Upper lobe of right lung (tissue), 1 donor: ENCODE data around the gene TMEM184B. TPM values are rescaled to one million over a fixed set of nuclear protein-coding genes. Genes with fewer than 3 reads are reported as not detected.

Experiments
- ATAC-seq: fragments of 200-7000 bp; cut with Tn5 transposase; one replicate; pipeline ENCODE4 v1.9.1; 2020; ENCODE audit warnings: mild to moderate bottlenecking, moderate library complexity
- DNase-seq: peaks from one replicate; pipeline ENCODE4 v3.0.0-alpha.2; 2020
- H3K27ac ChIP-seq: fragments of 200-600 bp; one replicate; pipeline ENCODE4 v1.8.0; 2022
- H3K27me3 ChIP-seq: fragments of 200-600 bp; one replicate; pipeline ENCODE4 v1.8.0; 2022; ENCODE audit warnings: mild to moderate bottlenecking
- H3K36me3 ChIP-seq: fragments of 200-600 bp; one replicate; pipeline ENCODE4 v1.8.0; 2022
- H3K4me1 ChIP-seq: fragments of 200-600 bp; one replicate; pipeline ENCODE4 v1.8.0; 2022
- H3K4me3 ChIP-seq: fragments of 200-600 bp; one replicate; pipeline ENCODE4 v1.8.0; 2022; ENCODE audit warnings: mild to moderate bottlenecking
- H3K9me3 ChIP-seq: fragments of 200-600 bp; one replicate; pipeline ENCODE4 v1.8.0; 2022
- intact Hi-C: fragments of 100-400 bp; cut with DNase I; formaldehyde crosslinking; loops from one replicate; pipeline ENCODE4 v1.11.0; 2022
- total RNA-seq: library from RNA; stranded (reverse); fragmentation: NEBNext Ultra II Directional; extraction: Animal tissue kit (Norgen Biotek cat#: 25700); gene quantifications from one replicate; pipeline ENCODE4 v1.2.1, GENCODE V29; 2021
- TF ChIP-seq, protein P1 (sequence below): fragments of 200-600 bp; IDR thresholded peaks from one replicate; pipeline ENCODE4 v1.8.0; 2022; ENCODE audit warnings: antibody characterized with exemption
- donor health status: DM: no; HTN: yes; CAD: no; lungs with severe emphysema.

Gene TMEM184B
- total RNA-seq, 1 donor from 2014 or later = 79.2 TPM

DNA sequence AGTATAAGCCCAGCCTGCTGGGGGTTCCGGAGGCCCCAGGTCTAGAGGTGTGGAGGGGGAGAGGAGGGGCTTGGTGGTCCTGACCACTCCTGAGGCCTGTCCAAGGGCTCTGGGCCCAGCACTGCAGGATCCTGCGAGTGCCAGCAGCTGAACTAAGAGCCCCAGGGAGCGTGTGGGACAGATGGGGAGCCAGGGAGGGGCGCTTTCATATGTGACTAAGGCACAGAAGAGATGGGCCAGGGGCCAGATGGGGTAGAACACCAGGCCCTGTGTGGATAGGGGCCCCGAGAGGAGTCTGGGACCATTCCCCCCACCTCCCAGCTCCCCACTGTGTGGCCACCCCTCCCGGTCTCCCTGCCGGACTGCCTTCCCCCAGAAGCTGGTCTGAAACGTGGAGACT, 52.6 kb downstream of the TMEM184B start:
- intact Hi-C loops = no loop called here
- H3K27ac ChIP-seq = peak overlapping the region; percentile 78
- H3K4me1 ChIP-seq = peaks cover 25% of the 10 kb centered on the region
- DNase-seq = no peak
- no peaks in the 10 kb centered on the region for H3K27me3 ChIP-seq
- no peak for ATAC-seq
- no peaks in the 10 kb centered on the region for H3K9me3 ChIP-seq
- H3K4me3 ChIP-seq = no peak overlapping the region
- TF ChIP-seq, protein P1, sequence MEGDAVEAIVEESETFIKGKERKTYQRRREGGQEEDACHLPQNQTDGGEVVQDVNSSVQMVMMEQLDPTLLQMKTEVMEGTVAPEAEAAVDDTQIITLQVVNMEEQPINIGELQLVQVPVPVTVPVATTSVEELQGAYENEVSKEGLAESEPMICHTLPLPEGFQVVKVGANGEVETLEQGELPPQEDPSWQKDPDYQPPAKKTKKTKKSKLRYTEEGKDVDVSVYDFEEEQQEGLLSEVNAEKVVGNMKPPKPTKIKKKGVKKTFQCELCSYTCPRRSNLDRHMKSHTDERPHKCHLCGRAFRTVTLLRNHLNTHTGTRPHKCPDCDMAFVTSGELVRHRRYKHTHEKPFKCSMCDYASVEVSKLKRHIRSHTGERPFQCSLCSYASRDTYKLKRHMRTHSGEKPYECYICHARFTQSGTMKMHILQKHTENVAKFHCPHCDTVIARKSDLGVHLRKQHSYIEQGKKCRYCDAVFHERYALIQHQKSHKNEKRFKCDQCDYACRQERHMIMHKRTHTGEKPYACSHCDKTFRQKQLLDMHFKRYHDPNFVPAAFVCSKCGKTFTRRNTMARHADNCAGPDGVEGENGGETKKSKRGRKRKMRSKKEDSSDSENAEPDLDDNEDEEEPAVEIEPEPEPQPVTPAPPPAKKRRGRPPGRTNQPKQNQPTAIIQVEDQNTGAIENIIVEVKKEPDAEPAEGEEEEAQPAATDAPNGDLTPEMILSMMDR = no peak
- peaks cover 23% of the 10 kb centered on the region for H3K36me3 ChIP-seq

DNA sequence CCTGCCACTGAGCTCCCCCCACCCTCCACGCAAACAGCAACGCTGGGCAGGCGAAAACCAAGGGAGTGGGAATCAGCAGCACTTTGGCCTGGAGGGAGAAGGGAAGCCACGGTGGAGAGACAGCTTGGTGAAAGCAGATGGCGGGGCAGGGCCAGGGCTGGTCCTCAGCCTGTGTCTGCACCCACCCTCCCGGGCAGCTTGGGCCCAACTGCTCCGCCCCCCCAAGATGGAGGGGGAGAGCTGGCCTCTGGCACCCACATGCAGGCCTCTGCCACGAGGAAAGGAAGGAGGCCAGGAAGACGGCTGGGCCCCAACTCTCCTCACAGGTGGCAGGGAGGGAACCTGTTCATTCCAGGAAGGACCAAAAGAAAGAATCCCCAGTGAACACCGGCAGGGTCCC, 53.2 kb downstream of the TMEM184B start:
- Histone ChIP-seq H3K4me3 (no peak overlapping the region), H3K4me1 (peaks cover 25% of the 10 kb centered on the region), H3K27me3 (no peaks in the 10 kb centered on the region), H3K9me3 (no peaks in the 10 kb centered on the region), H3K36me3 (peaks cover 17% of the 10 kb centered on the region), H3K27ac (peak overlapping the region; percentile 78)
- TF ChIP-seq, protein P1 = no peak
- ATAC-seq (no peak), DNase-seq (no peak)
- intact Hi-C loops = no loop called here

DNA sequence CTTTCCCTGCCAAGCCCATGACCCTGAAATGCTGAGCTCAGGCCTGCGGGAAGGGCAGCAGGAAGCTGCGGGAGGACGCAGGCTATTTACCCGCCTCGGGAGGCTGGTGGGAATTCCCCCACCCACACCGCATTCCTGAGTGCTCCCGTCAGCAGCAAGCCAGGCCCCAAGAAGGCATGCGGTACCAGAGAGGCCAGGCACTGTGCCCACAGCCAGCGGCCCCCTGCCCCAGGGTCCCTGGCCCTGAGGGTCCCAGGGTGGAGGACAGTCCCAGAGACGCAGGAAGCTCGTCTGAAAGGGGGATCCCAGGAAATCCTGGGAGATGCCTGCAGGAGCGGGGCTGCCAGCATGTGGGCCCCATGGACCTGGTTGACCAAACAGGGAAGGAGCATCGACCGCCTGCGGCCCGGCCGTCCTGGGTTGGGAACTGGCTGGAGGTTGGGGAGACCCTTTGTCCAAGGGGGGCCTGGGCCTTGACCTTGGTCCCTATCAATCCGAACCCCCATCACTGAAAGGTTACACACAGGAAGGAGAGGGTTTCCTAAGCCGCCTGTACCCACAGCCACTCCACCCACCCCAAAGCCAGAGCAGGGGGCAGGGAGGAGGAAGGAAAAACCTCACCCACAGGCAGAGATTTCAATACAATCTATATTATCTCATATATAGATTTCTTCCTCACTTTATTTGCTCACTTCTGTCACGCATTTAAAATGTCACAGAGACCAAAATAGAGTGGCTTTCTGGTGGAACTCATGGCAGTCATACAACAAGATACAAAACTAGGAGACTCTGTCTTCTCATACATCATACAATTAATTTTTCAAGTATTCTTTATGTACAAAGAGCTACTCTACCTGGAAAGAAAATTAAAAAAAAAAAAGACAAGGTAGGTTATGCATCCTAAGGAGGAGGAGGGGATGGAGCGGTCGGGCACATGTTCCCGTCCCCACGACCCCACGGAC, 53.9 kb downstream of the TMEM184B start:
- Histone ChIP-seq H3K4me1 (peaks cover 30% of the 10 kb centered on the region), H3K36me3 (peaks cover 15% of the 10 kb centered on the region), H3K27ac (peak overlapping the region; percentile 78), H3K27me3 (no peaks in the 10 kb centered on the region), H3K9me3 (no peaks in the 10 kb centered on the region), H3K4me3 (no peak overlapping the region)
- TF ChIP-seq, protein P1 = no peak
- intact Hi-C loops = no loop called here
- peak; percentile 91 for DNase-seq
- ATAC-seq = peak; percentile 83

DNA sequence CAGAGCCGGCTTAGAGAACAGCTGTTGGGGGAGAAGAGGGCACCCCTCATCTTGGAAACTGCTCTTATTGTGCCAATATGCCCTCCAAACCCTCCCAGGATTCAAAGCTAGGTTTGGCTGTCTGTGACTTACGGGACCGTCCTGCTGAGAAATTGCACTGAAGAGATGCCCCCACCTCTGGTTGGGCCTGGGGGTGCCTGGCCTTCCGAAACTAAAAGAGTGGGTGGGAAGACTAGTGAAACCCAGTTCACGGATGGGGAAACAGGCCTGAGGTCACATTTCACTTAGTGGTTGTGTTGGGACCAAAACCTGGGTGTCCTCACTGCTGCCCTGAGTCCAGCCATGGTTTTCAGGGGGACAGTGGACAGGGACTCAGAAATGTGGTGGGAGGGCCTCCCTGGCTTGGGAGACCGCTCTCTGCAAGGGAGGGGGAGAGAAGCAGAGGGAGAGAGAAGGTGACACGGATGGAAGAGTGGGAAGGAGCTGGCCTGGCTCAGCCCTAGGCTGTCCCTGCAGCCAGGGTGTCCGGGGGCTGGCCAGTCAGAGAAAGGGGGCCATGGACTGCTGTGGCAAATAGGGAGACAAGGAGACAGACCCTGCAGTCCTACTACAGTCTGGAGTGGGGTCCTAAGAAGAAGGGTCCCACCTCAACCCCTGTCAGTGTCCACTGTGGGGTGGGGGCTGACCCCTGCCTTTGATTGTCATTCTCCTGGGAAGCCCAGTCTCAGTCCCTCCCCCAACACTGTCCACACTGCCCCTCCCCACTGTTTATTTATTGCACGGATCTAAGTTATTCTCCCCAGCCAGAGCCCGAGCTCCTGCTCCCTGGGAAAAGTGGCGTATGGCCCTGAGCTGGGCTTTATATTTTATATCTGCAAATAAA, 57.4 kb downstream of the TMEM184B start:
- Histone ChIP-seq H3K4me3 (no peak overlapping the region), H3K4me1 (peaks cover 35% of the 10 kb centered on the region), H3K27ac (no peak overlapping the region), H3K27me3 (no peaks in the 10 kb centered on the region), H3K9me3 (no peaks in the 10 kb centered on the region), H3K36me3 (peaks cover 7% of the 10 kb centered on the region)
- intact Hi-C loops = no loop called here
- TF ChIP-seq, protein P1 = no peak
- DNase-seq = no peak
- no peak for ATAC-seq

DNA sequence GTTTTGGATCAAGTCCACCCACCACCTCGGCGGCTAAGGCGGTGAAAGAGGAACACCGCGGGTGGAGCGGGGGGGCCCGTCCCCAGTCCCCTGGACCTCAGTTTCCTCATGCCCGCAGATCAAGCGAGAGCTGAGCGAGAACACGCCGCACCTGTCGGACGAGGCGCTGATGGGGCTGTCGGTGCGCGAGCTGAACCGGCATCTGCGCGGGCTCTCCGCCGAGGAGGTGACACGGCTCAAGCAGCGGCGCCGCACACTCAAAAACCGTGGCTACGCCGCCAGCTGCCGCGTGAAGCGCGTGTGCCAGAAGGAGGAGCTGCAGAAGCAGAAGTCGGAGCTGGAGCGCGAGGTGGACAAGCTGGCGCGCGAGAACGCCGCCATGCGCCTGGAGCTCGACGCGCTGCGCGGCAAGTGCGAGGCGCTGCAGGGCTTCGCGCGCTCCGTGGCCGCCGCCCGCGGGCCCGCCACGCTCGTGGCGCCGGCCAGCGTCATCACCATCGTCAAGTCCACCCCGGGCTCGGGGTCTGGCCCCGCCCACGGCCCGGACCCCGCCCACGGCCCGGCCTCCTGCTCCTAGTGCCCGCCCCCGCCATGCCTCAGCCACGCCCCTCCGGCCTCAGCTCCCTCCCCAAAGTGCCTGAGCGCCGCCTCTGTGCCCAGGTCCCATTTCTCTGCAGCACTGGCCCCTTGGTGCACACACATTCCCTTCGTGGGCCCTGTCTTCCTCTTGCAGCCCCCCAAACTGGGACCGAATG, 58.3 kb downstream of the TMEM184B start:
- Histone ChIP-seq H3K9me3 (no peaks in the 10 kb centered on the region), H3K36me3 (peaks cover 7% of the 10 kb centered on the region), H3K4me3 (peak overlapping the region; percentile 29), H3K27ac (peak overlapping the region; percentile 24), H3K27me3 (no peaks in the 10 kb centered on the region), H3K4me1 (peaks cover 28% of the 10 kb centered on the region)
- DNase-seq (peak; percentile 88), ATAC-seq (peak; percentile 75)
- intact Hi-C loops = no loop called here
- TF ChIP-seq, protein P1 = peak; percentile 7
